HepG2 (cell line): Measurements from ENCODE around the gene GPAM. TPM values are rescaled to one million over a fixed set of nuclear protein-coding genes. Genes with fewer than 3 reads are reported as not detected.
A peak's percentile ranks its signal among the peaks of the same experiment; 100 is the strongest.

ENCODE experiments used
- ARID5B ChIP-seq: IDR thresholded peaks from 2 replicates; pipeline ENCODE4 v1.4.0; 2020; ENCODE audit warnings: mild to moderate bottlenecking, missing genetic modification reagents
- BCL6 ChIP-seq: IDR thresholded peaks from 2 replicates; pipeline ENCODE4 v1.6.1; 2016; ENCODE audit warnings: missing genetic modification reagents, missing compliant biosample characterization
- BORCS8-MEF2B ChIP-seq: sonication (generic); formaldehyde crosslinking; IDR thresholded peaks from 2 replicates; pipeline ENCODE4 v1.8.0; 2022; ENCODE audit warnings: mild to moderate bottlenecking, missing genetic modification reagents
- FOXA3 ChIP-seq: IDR thresholded peaks from 2 replicates; pipeline ENCODE4 v1.6.1; 2016; ENCODE audit warnings: missing genetic modification reagents, missing compliant biosample characterization
- GATAD2A ChIP-seq: IDR thresholded peaks from 2 replicates; pipeline ENCODE4 v1.6.1; 2016
- HNRNPK ChIP-seq: fragments of 200-400 bp; formaldehyde crosslinking; IDR thresholded peaks from 2 replicates; pipeline ENCODE4 v1.6.1; 2018; ENCODE audit warnings: low read length, low read depth, moderate library complexity, mild to moderate bottlenecking; ENCODE audit not compliant: poor library complexity, severe bottlenecking
- HOXA5 ChIP-seq: sonication (generic); formaldehyde crosslinking; IDR thresholded peaks from 2 replicates; pipeline ENCODE4 v1.4.0; 2020; ENCODE audit warnings: missing genetic modification reagents
- MBD4 ChIP-seq: IDR thresholded peaks from 2 replicates; pipeline ENCODE4 v1.6.1; 2012; ENCODE audit warnings: low read length, inconsistent platforms, borderline replicate concordance
- NCOA2 ChIP-seq: sonication (generic); formaldehyde crosslinking; IDR thresholded peaks from 2 replicates; pipeline ENCODE4 v1.8.0; 2022; ENCODE audit warnings: inconsistent platforms
- POLR2G ChIP-seq: fragments of 200-400 bp; formaldehyde crosslinking; IDR thresholded peaks from 2 replicates; pipeline ENCODE4 v1.6.1; 2018; ENCODE audit warnings: mild to moderate bottlenecking, low read depth, low read length, moderate library complexity
- RARA ChIP-seq: IDR thresholded peaks from 2 replicates; pipeline ENCODE4 v1.6.1; 2016; ENCODE audit warnings: missing genetic modification reagents, missing compliant biosample characterization
- SALL1 ChIP-seq: sonication (generic); formaldehyde crosslinking; IDR thresholded peaks from 2 replicates; pipeline ENCODE4 v1.8.0; 2022; ENCODE audit warnings: mild to moderate bottlenecking, missing genetic modification reagents
- SOX13 ChIP-seq, 3 experiments: fragments of 450-650 bp in 1 of 3; sonication (generic) in 1 of 3; formaldehyde crosslinking in 1 of 3; IDR thresholded peaks in 2 of 3; conservative IDR thresholded peaks in 1 of 3; 2 replicates each; pipeline versions ENCODE4 v1.5.0 to v1.6.1; 2016 to 2020; ENCODE audit warnings: antibody characterized with exemption in 1 of 3, mild to moderate bottlenecking in 1 of 3, missing compliant biosample characterization in 1 of 3, missing genetic modification reagents in 1 of 3, moderate library complexity in 1 of 3
- SOX5 ChIP-seq: IDR thresholded peaks from 2 replicates; pipeline ENCODE4 v1.6.1; 2016; ENCODE audit warnings: borderline replicate concordance
- TAF1 ChIP-seq: sonication (generic); formaldehyde crosslinking; IDR thresholded peaks from 2 replicates; pipeline ENCODE4 v1.4.0; 2020; ENCODE audit warnings: missing genetic modification reagents
- TEAD3 ChIP-seq: optimal IDR thresholded peaks from 2 replicates; pipeline ENCODE3; 2016; ENCODE audit warnings: borderline replicate concordance
- YY1 ChIP-seq: IDR thresholded peaks from 2 replicates; pipeline ENCODE4 v1.6.1; 2011; ENCODE audit warnings: low read length, low read depth, moderate library complexity, mild to moderate bottlenecking; ENCODE audit not compliant: insufficient read depth, insufficient replicate concordance
- ZFYVE20 ChIP-seq: sonication (generic); formaldehyde crosslinking; IDR thresholded peaks from 2 replicates; pipeline ENCODE4 v1.8.0; 2023; ENCODE audit warnings: low read depth, mild to moderate bottlenecking, moderate library complexity, missing genetic modification reagents, borderline replicate concordance
- ZNF143 ChIP-seq: sonication (generic); formaldehyde crosslinking; IDR thresholded peaks from 2 replicates; pipeline ENCODE4 v1.4.0; 2020; ENCODE audit warnings: missing genetic modification reagents
- ZNF296 ChIP-seq: sonication (generic); formaldehyde crosslinking; conservative IDR thresholded peaks from 2 replicates; pipeline ENCODE4 v1.5.0; 2020; ENCODE audit warnings: mild to moderate bottlenecking, missing genetic modification reagents
- ZNF510 ChIP-seq: sonication (generic); formaldehyde crosslinking; IDR thresholded peaks from 2 replicates; pipeline ENCODE4 v1.4.0; 2020; ENCODE audit warnings: low read depth, mild to moderate bottlenecking, missing genetic modification reagents
- ZNF512 ChIP-seq: sonication (generic); formaldehyde crosslinking; IDR thresholded peaks from 2 replicates; pipeline ENCODE4 v1.4.0; 2020; ENCODE audit warnings: mild to moderate bottlenecking, missing genetic modification reagents
- ZNF644 ChIP-seq: IDR thresholded peaks from 2 replicates; pipeline ENCODE4 v1.6.1; 2016; ENCODE audit warnings: low read depth
- polyA plus RNA-seq, 8 experiments: library from polyadenylated mRNA; depleted of rRNA in 3 of 8; stranded (reverse) in 7 of 8; unstranded in 1 of 8; fragments of >200 nt; fragmentation: Illumina TruSeq in 4 of 8; extraction: Trizol in 4 of 8; gene quantifications; 2 replicates each; pipeline versions ENCODE4 v1.2.1 to v1.2.3, GENCODE V29; 2011 to 2016; ENCODE audit warnings: low read depth in 4 of 8, missing spikeins in 1 of 8, mixed read lengths in 1 of 8; ENCODE audit not compliant: insufficient read depth in 1 of 8
- total RNA-seq, 5 experiments: library from RNA; depleted of rRNA; stranded (reverse); fragments of >200 nt; fragmentation: Illumina TruSeq; extraction: Trizol; gene quantifications; 2 replicates each; pipeline ENCODE4 v1.2.3, GENCODE V29; 2016; ENCODE audit warnings: low read depth in 1 of 5

Gene GPAM
- total and polyA plus RNA-seq, 2 of the 13 experiments (the other 11 are each of a cell fraction or from before 2014, with no cell fraction given), result 36.8 to 140 TPM

GRCh38 chr10:112230325-112230988 is 46.9 kb upstream of the GPAM start (continued):
- TF ChIP-seq GATAD2A (CRISPR knock-in tag) (peak; percentile 42; the same call in 1 of the 2 replicates), ZNF296 (CRISPR knock-in tag) (no peak), ZNF510 (no peak), ZNF644 (peak; percentile 56; the same call in 1 of the 2 replicates), BCL6 (CRISPR knock-in tag) (0 out of 2 replicates have a peak, but pooled peaks have one; percentile 35), YY1 (peak; percentile 64), ZNF512 (CRISPR knock-in tag) (peak; percentile 95), TAF1 (CRISPR knock-in tag) (no peak), ARID5B (CRISPR knock-in tag) (peak; percentile 55), MBD4 (no peak), SALL1 (no peak), HOXA5 (CRISPR knock-in tag) (no peak), SOX13 (IDR thresholded peaks at IDR 0.05) (no peak), SOX13 (CRISPR knock-in tag; conservative IDR thresholded peaks at IDR 0.05 in 1 of 2, IDR thresholded peaks at IDR 0.05 in 1 of 2) (peak in 1 of 2 experiments; percentile 81; a peak in 2 of 4 replicates), ZNF143 (CRISPR knock-in tag) (no peak), BORCS8-MEF2B (CRISPR knock-in tag) (no peak), ZFYVE20 (CRISPR knock-in tag) (no peak), POLR2G (no peak), SOX5 (CRISPR knock-in tag) (peak; percentile 79; the same call in 1 of the 2 replicates), TEAD3 (CRISPR knock-in tag) (peak; percentile 14), HNRNPK (peak; percentile 70), NCOA2 (CRISPR knock-in tag) (peak; percentile 20; the same call in 1 of the 2 replicates), RARA (CRISPR knock-in tag) (0 out of 2 replicates have a peak, but pooled peaks have one; percentile 8), FOXA3 (peak; percentile 39; the same call in 1 of the 2 replicates)
- TF ChIP-seq, all 625 proteins: peak for 23
